ENCODE data around the gene RNF186. TPM values are rescaled to one million over a fixed set of nuclear protein-coding genes. Genes with fewer than 3 reads are reported as not detected.

Gene RNF186
- total RNA-seq, 1 experiment from 2014 or later = not detected

DNA sequence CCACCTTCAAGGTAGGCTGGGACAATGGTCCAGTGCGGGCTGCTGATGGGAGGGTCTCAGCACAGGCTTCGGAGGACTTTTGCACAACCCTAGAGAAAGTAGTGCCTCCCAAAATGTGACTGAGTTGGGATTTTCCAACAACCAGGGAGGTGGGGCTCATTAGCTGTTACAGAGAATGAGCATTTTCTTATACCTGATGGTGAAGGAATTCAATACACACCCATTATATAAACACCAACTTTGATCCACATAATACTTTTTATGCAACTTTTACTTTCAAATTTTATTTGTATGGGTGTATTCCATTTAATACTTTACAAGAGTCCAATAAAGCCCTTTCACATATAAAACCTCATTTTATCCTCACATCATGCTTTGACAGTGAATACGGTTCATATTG lies 31.3 kb upstream of the RNF186 start:
- H3K9me3 Mint-ChIP-seq (ENCODE audit: low read depth, unreplicated experiment) = no peaks in the 10 kb centered on the region
- peaks cover 16% of the 10 kb centered on the region for H3K4me1 Mint-ChIP-seq (ENCODE audit: low read depth, unreplicated experiment)
- no TSS peak for BruUV-seq (replicated peaks)
- TF ChIP-seq, protein P1, sequence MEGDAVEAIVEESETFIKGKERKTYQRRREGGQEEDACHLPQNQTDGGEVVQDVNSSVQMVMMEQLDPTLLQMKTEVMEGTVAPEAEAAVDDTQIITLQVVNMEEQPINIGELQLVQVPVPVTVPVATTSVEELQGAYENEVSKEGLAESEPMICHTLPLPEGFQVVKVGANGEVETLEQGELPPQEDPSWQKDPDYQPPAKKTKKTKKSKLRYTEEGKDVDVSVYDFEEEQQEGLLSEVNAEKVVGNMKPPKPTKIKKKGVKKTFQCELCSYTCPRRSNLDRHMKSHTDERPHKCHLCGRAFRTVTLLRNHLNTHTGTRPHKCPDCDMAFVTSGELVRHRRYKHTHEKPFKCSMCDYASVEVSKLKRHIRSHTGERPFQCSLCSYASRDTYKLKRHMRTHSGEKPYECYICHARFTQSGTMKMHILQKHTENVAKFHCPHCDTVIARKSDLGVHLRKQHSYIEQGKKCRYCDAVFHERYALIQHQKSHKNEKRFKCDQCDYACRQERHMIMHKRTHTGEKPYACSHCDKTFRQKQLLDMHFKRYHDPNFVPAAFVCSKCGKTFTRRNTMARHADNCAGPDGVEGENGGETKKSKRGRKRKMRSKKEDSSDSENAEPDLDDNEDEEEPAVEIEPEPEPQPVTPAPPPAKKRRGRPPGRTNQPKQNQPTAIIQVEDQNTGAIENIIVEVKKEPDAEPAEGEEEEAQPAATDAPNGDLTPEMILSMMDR (IDR thresholded peaks at IDR 0.05; ENCODE audit: unreplicated experiment) = no peak
- H3K27me3 Mint-ChIP-seq (ENCODE audit: unreplicated experiment) = no peaks in the 10 kb centered on the region
- H3K4me3 Mint-ChIP-seq (ENCODE audit: low read depth, unreplicated experiment) = no peak overlapping the region
- CTCF ChIA-PET = interaction anchor here (0.5 to 0.6 kb wide), 2 partner anchors 374 to 601 kb away, joined by 3 to 6 read pairs; no protein-coding TSS in a partner anchor
- DNase-seq = no peak
- intact Hi-C loops (cut with micrococcal nuclease; ENCODE audit: unreplicated experiment) = no loop called here
- no peaks in the 10 kb centered on the region for H3K36me3 Mint-ChIP-seq (ENCODE audit: insufficient read depth, unreplicated experiment)
- no peak overlapping the region for H3K27ac Mint-ChIP-seq (ENCODE audit: unreplicated experiment)

DNA sequence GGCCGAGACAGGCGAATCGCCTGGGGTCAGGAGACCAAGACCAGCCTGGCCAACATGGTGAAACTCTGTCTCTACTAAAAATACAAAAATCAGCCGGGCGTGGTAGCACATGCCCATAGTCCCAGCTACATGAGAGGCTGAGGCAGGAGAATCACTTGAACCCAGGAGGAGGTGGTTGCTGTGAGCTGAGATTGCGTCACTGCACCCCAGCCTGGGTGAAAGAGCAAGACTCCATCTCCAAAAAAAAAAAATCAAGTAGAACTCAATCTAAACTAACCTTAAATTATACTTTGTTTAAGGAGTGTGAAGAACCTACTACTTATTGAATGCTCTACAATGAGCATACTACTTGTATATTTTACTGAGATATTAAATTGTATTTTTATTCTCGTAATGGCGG lies 30.5 kb upstream of the RNF186 start:
- no peak overlapping the region for H3K4me3 Mint-ChIP-seq (ENCODE audit: low read depth, unreplicated experiment)
- H3K36me3 Mint-ChIP-seq (ENCODE audit: insufficient read depth, unreplicated experiment) = no peaks in the 10 kb centered on the region
- TF ChIP-seq, protein P1 (IDR thresholded peaks at IDR 0.05; ENCODE audit: unreplicated experiment) = no peak
- intact Hi-C loops (cut with micrococcal nuclease; ENCODE audit: unreplicated experiment) = no loop called here
- no peaks in the 10 kb centered on the region for H3K9me3 Mint-ChIP-seq (ENCODE audit: low read depth, unreplicated experiment)
- peaks cover 16% of the 10 kb centered on the region for H3K4me1 Mint-ChIP-seq (ENCODE audit: low read depth, unreplicated experiment)
- no peak for DNase-seq
- H3K27ac Mint-ChIP-seq (ENCODE audit: unreplicated experiment) = no peak overlapping the region
- CTCF ChIA-PET = no interaction called here
- no peaks in the 10 kb centered on the region for H3K27me3 Mint-ChIP-seq (ENCODE audit: unreplicated experiment)
- BruUV-seq (replicated peaks) = no TSS peak

DNA sequence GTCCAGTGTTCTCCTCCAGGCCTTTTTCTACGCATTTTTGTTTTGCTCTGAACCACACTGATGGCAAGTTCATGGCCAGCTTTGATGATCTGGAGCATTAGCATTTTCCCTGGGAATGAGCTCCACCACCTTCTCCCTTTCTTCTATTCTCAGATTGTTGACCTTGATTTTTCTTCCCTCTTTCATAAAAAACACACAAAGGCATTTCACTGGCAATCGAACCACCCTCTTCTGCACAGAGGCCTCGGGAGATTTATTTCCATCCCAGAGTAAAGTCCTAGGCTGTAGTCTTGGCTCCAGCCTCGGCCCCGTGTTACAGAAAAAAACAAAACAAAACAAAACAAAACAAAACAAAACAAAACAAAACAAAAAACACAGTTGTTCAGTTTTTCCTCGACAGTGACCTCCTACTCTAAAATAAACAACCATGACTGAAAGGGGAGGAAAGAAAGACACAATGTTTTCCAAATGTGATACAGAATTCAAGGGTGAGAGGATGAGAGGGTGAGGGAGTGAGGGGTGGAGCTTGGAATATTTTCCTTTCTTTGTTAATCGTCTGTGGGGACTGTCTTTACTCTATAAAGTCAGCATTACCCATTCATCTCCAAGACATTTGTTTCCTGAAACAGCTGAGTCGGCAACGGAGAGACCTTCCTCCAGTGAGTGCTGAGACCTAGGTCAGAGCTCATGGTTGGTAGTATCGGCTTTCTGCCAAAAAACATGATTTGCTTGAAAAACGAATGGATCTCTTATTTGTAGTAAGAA lies 29.8 kb upstream of the RNF186 start:
- intact Hi-C loops (cut with micrococcal nuclease; ENCODE audit: unreplicated experiment) = no loop called here
- CTCF ChIA-PET = no interaction called here
- Mint-ChIP-seq H3K4me1 (ENCODE audit: low read depth, unreplicated experiment) (peaks cover 16% of the 10 kb centered on the region), H3K36me3 (ENCODE audit: insufficient read depth, unreplicated experiment) (no peaks in the 10 kb centered on the region), H3K9me3 (ENCODE audit: low read depth, unreplicated experiment) (no peaks in the 10 kb centered on the region), H3K4me3 (ENCODE audit: low read depth, unreplicated experiment) (no peak overlapping the region), H3K27me3 (ENCODE audit: unreplicated experiment) (no peaks in the 10 kb centered on the region), H3K27ac (ENCODE audit: unreplicated experiment) (no peak overlapping the region)
- no peak for DNase-seq
- TF ChIP-seq, protein P1 (IDR thresholded peaks at IDR 0.05; ENCODE audit: unreplicated experiment) = no peak
- no TSS peak for BruUV-seq (replicated peaks)

DNA sequence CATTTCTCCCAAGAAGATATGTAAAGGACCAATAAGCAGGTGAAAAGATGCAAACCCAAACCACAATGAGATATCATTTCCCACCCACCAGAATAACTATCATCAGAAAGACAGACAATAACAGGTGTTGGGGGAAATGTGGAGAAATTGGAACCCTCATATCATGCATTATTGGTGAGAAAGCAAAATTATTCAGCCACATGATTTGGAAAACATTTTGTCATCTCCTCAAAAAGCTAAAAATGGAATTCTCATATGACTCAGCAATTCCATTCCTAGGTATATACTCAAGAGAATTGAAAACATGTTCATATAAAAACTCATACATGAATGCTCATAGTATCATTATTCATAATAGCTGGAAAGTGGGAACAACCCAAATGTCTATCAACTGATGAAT lies 25.1 kb upstream of the RNF186 start:
- CTCF ChIA-PET = no interaction called here
- Mint-ChIP-seq H3K9me3 (ENCODE audit: low read depth, unreplicated experiment) (no peaks in the 10 kb centered on the region), H3K27me3 (ENCODE audit: unreplicated experiment) (no peaks in the 10 kb centered on the region), H3K27ac (ENCODE audit: unreplicated experiment) (no peak overlapping the region), H3K4me3 (ENCODE audit: low read depth, unreplicated experiment) (no peak overlapping the region), H3K36me3 (ENCODE audit: insufficient read depth, unreplicated experiment) (no peaks in the 10 kb centered on the region), H3K4me1 (ENCODE audit: low read depth, unreplicated experiment) (no peaks in the 10 kb centered on the region)
- DNase-seq = no peak
- TF ChIP-seq, protein P1 (IDR thresholded peaks at IDR 0.05; ENCODE audit: unreplicated experiment) = no peak
- intact Hi-C loops (cut with micrococcal nuclease; ENCODE audit: unreplicated experiment) = no loop called here
- BruUV-seq (replicated peaks) = no TSS peak
